Activated T-cell treated with anti-CD3 and anti-CD28 coated beads for 24 hours (primary cell): ENCODE results near the gene MRPL42.
"Not testable (repeated sequence)": the region's sequence is repeated elsewhere in the genome, so short reads cannot be mapped to it uniquely, and the experiment has no call there.

Experiments
- DNase-seq: peaks from one replicate; pipeline ENCODE4 v3.0.0-alpha.2; 2020; ENCODE audit warnings: low read depth

MRPL42 gene

GRCh38 chr12:93467351-93468007 is at the start of gene MRPL42:
Gene MRPL42 (plus strand): TSS chr12:93467514. CDS start chr12:93469286, 1,772 bp downstream.
- DNase-seq = peak; percentile 91

GRCh38 chr12:93417967-93418480 is 49.3 kb upstream of the MRPL42 start:
- DNase-seq = no peak

- DNase-seq = no peak
Observed at GRCh38 chr12:93419388-93420034, 47.8 kb upstream of the MRPL42 start.

- DNase-seq = no peak
Observed at GRCh38 chr12:93422050-93422449, 45.3 kb upstream of the MRPL42 start.

- no peak for DNase-seq
Observed at GRCh38 chr12:93425736-93426411, 41.4 kb upstream of the MRPL42 start.

GRCh38 chr12:93426412-93426805 is 40.9 kb upstream of the MRPL42 start:
- DNase-seq = no peak

- no peak for DNase-seq
Observed at GRCh38 chr12:93427779-93428564, 39.3 kb upstream of the MRPL42 start.

- no peak for DNase-seq
Observed at GRCh38 chr12:93429448-93429847, 37.9 kb upstream of the MRPL42 start.

GRCh38 chr12:93429852-93430251 is 37.5 kb upstream of the MRPL42 start:
- DNase-seq = no peak

- DNase-seq = no peak
Observed at GRCh38 chr12:93430280-93430679, 37.0 kb upstream of the MRPL42 start.

GRCh38 chr12:93432031-93432430 is 35.3 kb upstream of the MRPL42 start:
- not testable (repeated sequence) for DNase-seq

- DNase-seq = no peak
Observed at GRCh38 chr12:93434256-93434865, 33.0 kb upstream of the MRPL42 start.

GRCh38 chr12:93438266-93439050 is 28.9 kb upstream of the MRPL42 start:
- DNase-seq = no peak

GRCh38 chr12:93440043-93440835 is 27.1 kb upstream of the MRPL42 start:
- no peak for DNase-seq

- DNase-seq = peak; percentile 16
Observed at GRCh38 chr12:93441081-93441616, 26.2 kb upstream of the MRPL42 start.

GRCh38 chr12:93441617-93442410 is 25.5 kb upstream of the MRPL42 start, which contains the start of gene UBE2N:
Gene UBE2N (minus strand): TSS chr12:93441947. CDS start chr12:93441884, 63 bp downstream.
- DNase-seq = peak; percentile 96

- DNase-seq = no peak
Observed at GRCh38 chr12:93442411-93443340, 24.6 kb upstream of the MRPL42 start.

- no peak for DNase-seq
Observed at GRCh38 chr12:93443576-93443975, 23.7 kb upstream of the MRPL42 start.
